ENCODE results near the gene ZNF74.

ZNF74 gene

GRCh38 chr22:20433191-20433590 is 39.2 kb downstream of the ZNF74 start:
- DNase-seq (ENCODE audit: low spot score) = no peak

- no peak for DNase-seq (ENCODE audit: low spot score)
Observed at GRCh38 chr22:20433686-20434241, 39.8 kb downstream of the ZNF74 start.

GRCh38 chr22:20434264-20434751 is 40.4 kb downstream of the ZNF74 start:
- DNase-seq (ENCODE audit: low spot score) = no peak

GRCh38 chr22:20434773-20435172 is 40.8 kb downstream of the ZNF74 start:
- DNase-seq (ENCODE audit: low spot score) = no peak

GRCh38 chr22:20435436-20436306 is 41.7 kb downstream of the ZNF74 start:
- DNase-seq (ENCODE audit: low spot score) = no peak

GRCh38 chr22:20436307-20436767 is 42.4 kb downstream of the ZNF74 start:
- DNase-seq (ENCODE audit: low spot score) = no peak

- no peak for DNase-seq (ENCODE audit: low spot score)
Observed at GRCh38 chr22:20436768-20437612, 43.0 kb downstream of the ZNF74 start.

GRCh38 chr22:20437613-20438426 is 43.9 kb downstream of the ZNF74 start, which contains the start of gene SCARF2:
Gene SCARF2 (minus strand): TSS chr22:20437825. CDS start chr22:20437754, 71 bp downstream.
- no peak for DNase-seq (ENCODE audit: low spot score)

- no peak for DNase-seq (ENCODE audit: low spot score)
Observed at GRCh38 chr22:20438427-20438677, 44.4 kb downstream of the ZNF74 start.

- no peak for DNase-seq (ENCODE audit: low spot score)
Observed at GRCh38 chr22:20438678-20439492, 44.9 kb downstream of the ZNF74 start.

GRCh38 chr22:20439556-20439927 is 45.6 kb downstream of the ZNF74 start:
- DNase-seq (ENCODE audit: low spot score) = no peak

GRCh38 chr22:20439928-20440575 is 46.1 kb downstream of the ZNF74 start:
- DNase-seq (ENCODE audit: low spot score) = no peak

- DNase-seq (ENCODE audit: low spot score) = no peak
Observed at GRCh38 chr22:20440637-20441591, 47.0 kb downstream of the ZNF74 start.

GRCh38 chr22:20441631-20442484 is 47.9 kb downstream of the ZNF74 start:
- DNase-seq (ENCODE audit: low spot score) = no peak

GRCh38 chr22:20442485-20443284 is 48.7 kb downstream of the ZNF74 start:
- no peak for DNase-seq (ENCODE audit: low spot score)

GRCh38 chr22:20444325-20444724 is 50.4 kb downstream of the ZNF74 start:
- no peak for DNase-seq (ENCODE audit: low spot score)

- no peak for DNase-seq (ENCODE audit: low spot score)
Observed at GRCh38 chr22:20446383-20446970, 52.5 kb downstream of the ZNF74 start.

Measured in NAMALWA (cell line).